Measurements from ENCODE around the gene DCTN1.

The DCTN1 gene

GRCh38 chr2:74316627-74317295 is 63.4 kb downstream of the DCTN1 start:
- DNase-seq: no peak

- no peak for DNase-seq
These were observed 66.0 kb downstream of the DCTN1 start for GRCh38 chr2:74314107-74314506.

GRCh38 chr2:74313497-74313896 is 66.6 kb downstream of the DCTN1 start:
- DNase-seq: no peak

GRCh38 chr2:74312913-74313312 is 67.2 kb downstream of the DCTN1 start:
- no peak for DNase-seq
